ENCODE measurements around the gene RDH14.

Gene RDH14

DNA sequence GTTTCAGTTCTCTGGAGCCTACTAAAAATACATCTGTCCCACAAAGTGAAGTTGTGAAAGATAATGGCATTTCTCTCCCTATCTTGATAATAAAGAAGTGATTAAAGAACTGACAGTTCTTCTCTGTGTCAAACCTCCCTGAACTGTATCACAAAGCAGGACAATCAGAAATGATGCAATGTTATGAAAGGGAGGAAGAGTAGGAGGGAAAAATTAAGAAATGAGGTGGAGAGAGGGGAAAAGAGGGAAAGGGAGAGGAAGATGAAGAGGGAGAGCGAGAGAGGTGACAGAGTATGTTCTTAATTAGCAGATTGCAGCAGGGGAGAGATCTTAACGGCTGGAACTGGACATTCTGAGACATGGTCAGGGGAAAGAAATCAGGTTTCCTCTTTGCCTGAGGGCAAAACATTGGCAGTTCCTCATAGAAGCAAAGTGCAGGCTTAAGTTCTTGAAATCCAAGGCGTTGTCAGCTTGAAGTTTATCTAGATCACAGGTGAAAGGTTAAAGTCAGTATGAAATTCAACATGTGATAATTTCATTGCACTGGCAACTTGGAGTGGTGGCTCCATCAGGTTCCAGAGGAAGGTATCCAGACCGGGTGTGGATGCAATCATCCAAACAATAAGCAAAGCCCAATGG lies 54.6 kb downstream of the RDH14 start:
- H3K4me3 ChIP-seq (ENCODE audit: low read length) = no peak overlapping the region
- no peak for TF ChIP-seq EZH2phosphoT487 (IDR thresholded peaks at IDR 0.05; ENCODE audit: borderline replicate concordance, low read length)
- TF ChIP-seq, protein P1, sequence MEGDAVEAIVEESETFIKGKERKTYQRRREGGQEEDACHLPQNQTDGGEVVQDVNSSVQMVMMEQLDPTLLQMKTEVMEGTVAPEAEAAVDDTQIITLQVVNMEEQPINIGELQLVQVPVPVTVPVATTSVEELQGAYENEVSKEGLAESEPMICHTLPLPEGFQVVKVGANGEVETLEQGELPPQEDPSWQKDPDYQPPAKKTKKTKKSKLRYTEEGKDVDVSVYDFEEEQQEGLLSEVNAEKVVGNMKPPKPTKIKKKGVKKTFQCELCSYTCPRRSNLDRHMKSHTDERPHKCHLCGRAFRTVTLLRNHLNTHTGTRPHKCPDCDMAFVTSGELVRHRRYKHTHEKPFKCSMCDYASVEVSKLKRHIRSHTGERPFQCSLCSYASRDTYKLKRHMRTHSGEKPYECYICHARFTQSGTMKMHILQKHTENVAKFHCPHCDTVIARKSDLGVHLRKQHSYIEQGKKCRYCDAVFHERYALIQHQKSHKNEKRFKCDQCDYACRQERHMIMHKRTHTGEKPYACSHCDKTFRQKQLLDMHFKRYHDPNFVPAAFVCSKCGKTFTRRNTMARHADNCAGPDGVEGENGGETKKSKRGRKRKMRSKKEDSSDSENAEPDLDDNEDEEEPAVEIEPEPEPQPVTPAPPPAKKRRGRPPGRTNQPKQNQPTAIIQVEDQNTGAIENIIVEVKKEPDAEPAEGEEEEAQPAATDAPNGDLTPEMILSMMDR (IDR thresholded peaks at IDR 0.05; ENCODE audit: low read depth, low read length, poor library complexity, severe bottlenecking) = no peak
- H3K27me3 ChIP-seq (ENCODE audit: control insufficient read depth, low read length) = no peaks in the 10 kb centered on the region
- H3K27ac ChIP-seq (ENCODE audit: low read depth, low read length) = no peak overlapping the region
- no peaks in the 10 kb centered on the region for H3F3A ChIP-seq (ENCODE audit: control insufficient read depth, insufficient read depth)
- H3K9me3 ChIP-seq (ENCODE audit: control insufficient read depth, insufficient read depth, low read length) = no peaks in the 10 kb centered on the region
- no peaks in the 10 kb centered on the region for H4K20me1 ChIP-seq (ENCODE audit: control insufficient read depth, insufficient read depth, low read depth, low read length)
- no peaks in the 10 kb centered on the region for H3K79me2 ChIP-seq (ENCODE audit: control insufficient read depth, low read length)
- no peak overlapping the region for H3K4me2 ChIP-seq (ENCODE audit: low read length)
- H3K9me2 ChIP-seq (replicated peaks; ENCODE audit: control insufficient read depth, low read length) = no peaks in the 10 kb centered on the region
- no peaks in the 10 kb centered on the region for H3K36me3 ChIP-seq (ENCODE audit: control insufficient read depth, low read length)
- H3K4me1 ChIP-seq (ENCODE audit: control insufficient read depth, low read length) = no peaks in the 10 kb centered on the region

Measured in DOHH2 (cell line).